Measurements from ENCODE around the gene SIRT2. TPM values are rescaled to one million over a fixed set of nuclear protein-coding genes. Genes with fewer than 3 reads are reported as not detected.

Gene SIRT2
- total RNA-seq, 1 experiment from 2014 or later: 15.4 TPM

GRCh38 chr19:38905620-38906019 lies 6.2 kb upstream of the SIRT2 start (continued):
- no peak for TF ChIP-seq REST (IDR thresholded peaks at IDR 0.05; ENCODE audit: low read depth)
- TF ChIP-seq POLR2AphosphoS5 (IDR thresholded peaks at IDR 0.05; ENCODE audit: low read depth, low read length): no peak
- no peak for TF ChIP-seq ZBTB33 (IDR thresholded peaks at IDR 0.05; ENCODE audit: extremely low read depth, insufficient replicate concordance, low read length)
- no peak for TF ChIP-seq RAD21 (IDR thresholded peaks at IDR 0.05; ENCODE audit: low read depth)
- TF ChIP-seq SRF (IDR thresholded peaks at IDR 0.05; ENCODE audit: low read depth): no peak
- TF ChIP-seq ELF1 (IDR thresholded peaks at IDR 0.05; ENCODE audit: borderline replicate concordance, low read depth): no peak

All from HCT116 (cell line).